Heart right ventricle (tissue), 16 donors: ENCODE results near the gene ACSS1. TPM values are rescaled to one million over a fixed set of nuclear protein-coding genes. Genes with fewer than 3 reads are reported as not detected.
A peak's percentile ranks its signal among the peaks of the same experiment; 100 is the strongest.

Source experiments
- ATAC-seq, 8 donors: fragments of 200-7000 bp; cut with Tn5 transposase; one replicate each; pipeline ENCODE4 v1.9.1; 2020; ENCODE audit warnings: mild to moderate bottlenecking in 8 of 8, moderate library complexity in 8 of 8, moderate number of reproducible peaks in 1 of 8
- DNase-seq, 2 donors: peaks; one replicate each; pipeline ENCODE4 v3.0.0-alpha.2; 2020
- H3K27ac ChIP-seq, 10 donors: fragments of 200-600 bp; sonication (generic) in 2 of 10; one replicate each; pipeline versions ENCODE4 v1.5.0 to v1.8.0; 2020 to 2022; ENCODE audit warnings: mild to moderate bottlenecking in 3 of 10
- H3K27me3 ChIP-seq, 7 donors: fragments of 200-600 bp; one replicate each; pipeline ENCODE4 v1.8.0; 2021 to 2022; ENCODE audit warnings: mild to moderate bottlenecking in 2 of 7
- H3K36me3 ChIP-seq, 9 donors: fragments of 200-600 bp; sonication (generic) in 1 of 9; one replicate each; pipeline versions ENCODE4 v1.5.0 to v1.8.0; 2020 to 2022; ENCODE audit warnings: mild to moderate bottlenecking in 2 of 9
- H3K4me1 ChIP-seq, 9 donors: fragments of 200-600 bp; sonication (generic) in 1 of 9; one replicate each; pipeline versions ENCODE4 v1.5.0 to v1.8.0; 2020 to 2022; ENCODE audit warnings: mild to moderate bottlenecking in 4 of 9
- H3K4me3 ChIP-seq, 10 donors: fragments of 200-600 bp; sonication (generic) in 2 of 10; one replicate each; pipeline versions ENCODE4 v1.5.0 to v1.8.0; 2020 to 2022; ENCODE audit warnings: mild to moderate bottlenecking in 7 of 10, moderate library complexity in 2 of 10
- H3K9me3 ChIP-seq, 11 donors: fragments of 200-600 bp in 10 of 11; sonication (generic) in 2 of 11; one replicate each; pipeline versions ENCODE4 v1.5.0 to v1.8.0; 2013 to 2022; ENCODE audit warnings: mild to moderate bottlenecking in 2 of 11, control low read depth in 1 of 11, moderate library complexity in 1 of 11
- WGBS, 2 donors: extraction: QIAGEN DNeasy Blood & Tissue Kit; methylation state at CpG; one replicate each; pipeline ENCODE4 v1.1.7; 2013; ENCODE audit warnings: inconsistent platforms in 1 of 2; 5-methylcytosine and 5-hydroxymethylcytosine counted together
- intact Hi-C, 10 donors: fragments of 100-400 bp; cut with DNase I; formaldehyde crosslinking; loops; one replicate each; pipeline versions ENCODE4 v1.11.1 to v1.14.2; 2022
- polyA plus RNA-seq, 2 donors: library from polyadenylated mRNA; stranded (reverse); fragments of 200-250 nt; gene quantifications; one replicate each; pipeline ENCODE4 v1.2.3, GENCODE V29; 2013
- total RNA-seq, 10 donors: library from RNA; stranded (reverse); fragmentation: NEBNext Ultra II Directional in 3 of 10; extraction: Animal tissue kit (Norgen Biotek cat#: 25700) in 3 of 10; gene quantifications; one replicate each; pipeline versions ENCODE4 v1.2.1 to v1.2.4, GENCODE V29; 2021 to 2023
- TF ChIP-seq, protein P1 (sequence below), 9 donors: fragments of 200-600 bp; sonication (generic) in 2 of 9; IDR thresholded peaks; one replicate each; pipeline versions ENCODE4 v1.5.0 to v1.8.0; 2021 to 2022; ENCODE audit warnings: antibody characterized with exemption in 9 of 9, mild to moderate bottlenecking in 5 of 9, moderate library complexity in 1 of 9
- donor health status: Arrhythmogenic right ventricular cardiomyopathy.
- donor health status: ischemic (EF 13 %, LVEDD 7.1; RV severe dilation, severe dysfunction).
- donor health status: healthy with polysubstance abuse.
- donor health status: DM: no; HTN: yes; CAD: no.
- donor health status: DM: no; HTN: no; CAD: no.
- donor health status: ischemic (EF 25% LVEDD 6.9; RV normal size, moderate dysfunction).
- donor health status: ischemic (EF 25% LVEDD 5.7; RV mildly dilated, moderate dysfunction).
- donor health status: healthy.
- donor health status: DM: yes; HTN: yes; CAD: no.
- donor health status: Ischemic cardiomyopathy.
- donor health status: ischemic (EF 35%, LVEDD 5.7; RV mildly dilated, moderate dysfunction).
- donor health status: nonischemic (EF 11% LVEDD 7.7; RV severe dilation, severe dysfunction).
- donor health status: DM: yes; HTN: yes; CAD: no.
- donor health status: PGD.
- donor health status: ischemic (EF 29% LVEDD 5.4; RV normal size, mild dysfunction).
- donor health status: nonischemic (EF 23%, LVEDD 6.1; RV moderate dilation, normal function).

Gene ACSS1
- total and polyA plus RNA-seq, 12 donors = 29.7 to 114 (median 84.9) TPM

DNA sequence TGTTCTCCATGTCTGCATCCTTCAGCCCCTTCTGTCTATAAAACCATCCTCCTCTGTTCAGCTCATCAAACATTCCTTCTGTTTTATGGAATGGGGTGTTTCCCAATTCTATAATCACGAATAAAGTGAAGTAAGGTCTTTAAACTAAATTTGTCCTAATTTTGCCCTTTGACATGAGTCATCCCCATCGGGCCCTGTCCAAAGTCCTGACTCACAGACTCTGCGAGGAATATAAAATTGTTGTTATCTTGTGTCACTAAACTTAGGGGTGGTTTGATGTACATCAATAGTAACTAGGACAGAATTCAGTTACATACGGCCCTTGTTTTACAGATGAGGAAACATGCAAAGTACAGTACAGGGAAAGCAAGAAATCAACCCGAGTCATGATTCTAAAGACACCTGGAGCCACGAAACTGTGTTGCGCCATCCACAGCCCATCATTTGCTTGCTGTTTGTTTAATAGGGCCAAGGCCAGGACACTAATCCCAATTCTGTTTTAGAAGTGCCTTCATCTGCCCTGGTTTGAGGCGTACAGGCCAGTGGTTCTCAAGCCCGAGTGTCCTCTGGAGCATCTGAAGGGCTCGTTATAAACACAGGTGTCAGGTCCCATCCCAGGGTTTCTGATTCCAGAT lies 2.8 kb downstream of the ACSS1 start:
- H3K27me3 ChIP-seq = no peaks in the 10 kb centered on the region
- ATAC-seq (no peak), DNase-seq (no peak)
- H3K27ac ChIP-seq = peak overlapping the region; percentile 93 to 99 (median 98)
- H3K4me1 ChIP-seq = peaks cover 39 to 88% (median 81%) of the 10 kb centered on the region in 9 donors
- TF ChIP-seq, protein P1, sequence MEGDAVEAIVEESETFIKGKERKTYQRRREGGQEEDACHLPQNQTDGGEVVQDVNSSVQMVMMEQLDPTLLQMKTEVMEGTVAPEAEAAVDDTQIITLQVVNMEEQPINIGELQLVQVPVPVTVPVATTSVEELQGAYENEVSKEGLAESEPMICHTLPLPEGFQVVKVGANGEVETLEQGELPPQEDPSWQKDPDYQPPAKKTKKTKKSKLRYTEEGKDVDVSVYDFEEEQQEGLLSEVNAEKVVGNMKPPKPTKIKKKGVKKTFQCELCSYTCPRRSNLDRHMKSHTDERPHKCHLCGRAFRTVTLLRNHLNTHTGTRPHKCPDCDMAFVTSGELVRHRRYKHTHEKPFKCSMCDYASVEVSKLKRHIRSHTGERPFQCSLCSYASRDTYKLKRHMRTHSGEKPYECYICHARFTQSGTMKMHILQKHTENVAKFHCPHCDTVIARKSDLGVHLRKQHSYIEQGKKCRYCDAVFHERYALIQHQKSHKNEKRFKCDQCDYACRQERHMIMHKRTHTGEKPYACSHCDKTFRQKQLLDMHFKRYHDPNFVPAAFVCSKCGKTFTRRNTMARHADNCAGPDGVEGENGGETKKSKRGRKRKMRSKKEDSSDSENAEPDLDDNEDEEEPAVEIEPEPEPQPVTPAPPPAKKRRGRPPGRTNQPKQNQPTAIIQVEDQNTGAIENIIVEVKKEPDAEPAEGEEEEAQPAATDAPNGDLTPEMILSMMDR (IDR thresholded peaks at IDR 0.05) = no peak
- intact Hi-C loops = loop anchor here in 5 of 10 donors (2.0 to 10.0 kb wide), 6 partner anchors 14 to 1700 kb away; partner anchors contain the start of genes ABHD12 (in 1 of the 5), ENTPD6 (in 1 of the 5), NXT1 (in 1 of the 5) and PYGB (in 1 of the 5)
- peaks cover 0 to 4% (median 0%) of the 10 kb centered on the region in 9 donors for H3K36me3 ChIP-seq
- WGBS, 2 donors = 70 to 73% methylated on average over 10 of the region's 10 CpGs
- H3K4me3 ChIP-seq = peak overlapping the region in 3 of 10 donors; percentile 88 to 92 (median 90)
- H3K9me3 ChIP-seq = no peaks in the 10 kb centered on the region

DNA sequence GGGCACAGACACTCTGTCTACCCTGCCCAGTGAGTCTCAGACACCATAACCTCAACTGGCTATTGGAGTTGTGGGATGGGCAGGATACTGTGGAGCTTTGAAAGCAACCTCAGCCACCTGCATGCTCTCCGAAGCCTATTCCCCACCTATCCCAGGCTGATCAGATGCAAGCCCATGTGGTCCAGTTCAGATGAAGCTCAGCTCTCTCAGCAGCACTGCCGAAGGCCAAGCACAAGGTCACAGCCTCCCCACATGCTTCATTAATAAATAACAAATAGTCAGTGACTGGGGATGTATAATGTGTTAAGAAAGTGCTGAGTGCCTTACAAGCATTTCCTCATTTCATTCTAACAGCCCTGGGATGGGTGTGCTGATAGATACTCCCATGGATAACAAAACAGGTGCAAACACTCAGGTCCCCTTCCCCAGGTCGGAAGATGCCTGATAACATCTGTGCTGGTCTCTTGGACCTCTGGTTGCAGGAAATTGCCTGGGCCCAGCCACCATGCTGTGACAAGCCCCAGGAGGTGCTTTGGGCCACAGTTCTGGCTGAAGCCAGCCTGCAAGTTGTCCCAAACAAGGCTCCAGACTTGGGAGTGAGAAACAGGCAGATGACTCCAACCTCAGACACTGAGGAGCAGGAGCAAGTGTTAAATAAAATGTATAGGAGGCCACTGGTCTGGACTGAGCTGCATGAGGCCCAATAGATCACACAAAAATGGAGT lies 3.7 kb downstream of the ACSS1 start:
- no peaks in the 10 kb centered on the region for H3K27me3 ChIP-seq
- DNase-seq (no peak), ATAC-seq (no peak)
- no peaks in the 10 kb centered on the region for H3K9me3 ChIP-seq
- H3K27ac ChIP-seq = peak overlapping the region; percentile 76 to 99 (median 98)
- 43 to 44% methylated on average over 3 of the region's 3 CpGs for WGBS, 2 donors
- peaks cover 0 to 4% (median 0%) of the 10 kb centered on the region in 9 donors for H3K36me3 ChIP-seq
- H3K4me1 ChIP-seq = peaks cover 45 to 90% (median 87%) of the 10 kb centered on the region in 9 donors
- TF ChIP-seq, protein P1 (IDR thresholded peaks at IDR 0.05) = no peak
- intact Hi-C loops = loop anchor here in 5 of 10 donors (2.0 to 10.0 kb wide), 5 partner anchors 13 to 1699 kb away; partner anchors contain the start of genes ABHD12 (in 1 of the 5), ENTPD6 (in 1 of the 5) and NXT1 (in 1 of the 5)
- peak overlapping the region in 6 of 10 donors; percentile 4 to 26 (median 8) for H3K4me3 ChIP-seq

DNA sequence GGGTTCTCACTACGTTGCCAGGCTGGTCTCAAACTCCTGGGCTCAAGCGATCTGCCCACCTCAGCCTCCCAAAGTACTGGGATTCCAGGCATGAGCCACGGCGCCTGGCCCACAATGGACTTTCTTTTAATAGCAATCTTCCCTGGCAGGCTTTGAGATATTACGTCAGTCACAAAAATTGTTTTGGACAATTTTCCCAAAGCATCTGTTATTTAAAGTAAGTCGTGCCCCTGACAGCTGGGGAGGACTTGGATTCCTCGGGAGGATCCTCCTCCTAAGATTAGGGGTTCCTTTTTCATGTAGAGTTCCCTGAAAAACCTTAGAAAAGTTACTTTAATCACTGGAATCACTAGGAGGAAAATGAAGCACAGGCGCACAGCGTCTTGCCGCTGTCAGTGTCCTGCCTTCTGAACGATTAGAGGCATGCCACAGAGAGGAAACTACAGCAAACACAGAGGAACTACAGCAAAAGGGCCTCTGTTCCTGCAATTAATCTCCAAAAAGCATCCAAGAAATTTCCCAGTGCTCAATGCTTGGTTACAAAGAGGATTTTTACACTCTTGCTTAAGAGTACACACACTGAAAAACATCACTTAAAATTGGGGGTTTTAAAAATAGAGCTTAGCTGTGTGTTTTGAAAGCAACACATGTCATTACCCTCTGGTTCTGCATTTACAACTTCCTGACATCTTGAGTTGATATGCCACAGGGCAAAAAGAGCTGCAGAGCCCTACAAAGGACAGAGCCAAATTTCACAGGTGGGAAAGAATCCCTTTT lies 4.5 kb downstream of the ACSS1 start:
- H3K27ac ChIP-seq = peak overlapping the region; percentile 76 to 99 (median 98)
- 4 to 10% methylated on average over 11 of the region's 11 CpGs for WGBS, 2 donors
- H3K4me1 ChIP-seq = peaks cover 44 to 90% (median 86%) of the 10 kb centered on the region in 9 donors
- DNase-seq (peak; percentile 64 to 82), ATAC-seq (peak in 7 of 8 donors; percentile 14 to 71 (median 61))
- H3K27me3 ChIP-seq = no peaks in the 10 kb centered on the region
- no peaks in the 10 kb centered on the region for H3K9me3 ChIP-seq
- H3K36me3 ChIP-seq = peaks cover 0 to 4% (median 0%) of the 10 kb centered on the region in 9 donors
- TF ChIP-seq, protein P1 (IDR thresholded peaks at IDR 0.05) = no peak
- H3K4me3 ChIP-seq = peak overlapping the region in 6 of 10 donors; percentile 4 to 26 (median 12)
- intact Hi-C loops = loop anchor here in 5 of 10 donors (2.0 to 10.0 kb wide), 6 partner anchors 13 to 1699 kb away; partner anchors contain the start of genes ABHD12 (in 1 of the 5), ENTPD6 (in 1 of the 5) and NXT1 (in 1 of the 5)
